ENCODE data around the gene ZNF546. TPM values are rescaled to one million over a fixed set of nuclear protein-coding genes. Genes with fewer than 3 reads are reported as not detected.
A peak's percentile ranks its signal among the peaks of the same experiment; 100 is the strongest.

Gene ZNF546
- total RNA-seq, 4 donors from 2014 or later = 4.2 to 13.3 (median 9.0) TPM

- WGBS, 2 donors = 95 to 97% methylated on average over 15 of the region's 15 CpGs
- DNase-seq (ENCODE audit: low spot score in 2 of 2) = no peak
- no peak overlapping the region for H3K4me3 ChIP-seq
- peaks cover 4 to 35% (median 15%) of the 10 kb centered on the region in 4 donors for H3K4me1 ChIP-seq
- no peak overlapping the region for H3K27ac ChIP-seq
- H3K27me3 ChIP-seq = no peaks in the 10 kb centered on the region
- no peaks in the 10 kb centered on the region for H3K9me3 ChIP-seq
- peaks cover 0 to 18% (median 8%) of the 10 kb centered on the region in 3 donors for H3K36me3 ChIP-seq
- TF ChIP-seq POLR2A (IDR thresholded peaks at IDR 0.05) (no peak), EP300 (IDR thresholded peaks at IDR 0.05) (no peak), CTCF (IDR thresholded peaks at IDR 0.05) (no peak)
These were observed 28.1 kb upstream of the ZNF546 start for GRCh38 chr19:39968789-39969188.

- 74 to 84% methylated on average over 6 of the region's 6 CpGs for WGBS, 2 donors
- no peaks in the 10 kb centered on the region for H3K27me3 ChIP-seq
- peaks cover 4 to 35% (median 15%) of the 10 kb centered on the region in 4 donors for H3K4me1 ChIP-seq
- TF ChIP-seq EP300 (IDR thresholded peaks at IDR 0.05) (no peak), POLR2A (IDR thresholded peaks at IDR 0.05) (no peak), CTCF (IDR thresholded peaks at IDR 0.05) (no peak)
- DNase-seq (ENCODE audit: low spot score in 2 of 2) = no peak
- peaks cover 0 to 23% (median 12%) of the 10 kb centered on the region in 3 donors for H3K36me3 ChIP-seq
- no peaks in the 10 kb centered on the region for H3K9me3 ChIP-seq
- no peak overlapping the region for H3K4me3 ChIP-seq
- H3K27ac ChIP-seq = no peak overlapping the region
These were observed 27.6 kb upstream of the ZNF546 start for GRCh38 chr19:39969266-39969665.

GRCh38 chr19:39969681-39970424 is 27.0 kb upstream of the ZNF546 start:
- TF ChIP-seq CTCF (IDR thresholded peaks at IDR 0.05) = no peak
- no peak for TF ChIP-seq EP300 (IDR thresholded peaks at IDR 0.05)
- no peak for TF ChIP-seq POLR2A (IDR thresholded peaks at IDR 0.05)
- 75% methylated on average over 13 of the region's 13 CpGs for WGBS, 2 donors
- H3K27ac ChIP-seq = peak overlapping the region in 3 of 4 donors; percentile 88 to 96 (median 94)
- H3K4me1 ChIP-seq = peaks cover 4 to 35% (median 15%) of the 10 kb centered on the region in 4 donors
- peak overlapping the region; percentile 69 to 83 (median 79) for H3K4me3 ChIP-seq
- H3K27me3 ChIP-seq = no peaks in the 10 kb centered on the region
- DNase-seq (ENCODE audit: low spot score in 2 of 2) = no peak
- H3K9me3 ChIP-seq = no peaks in the 10 kb centered on the region
- H3K36me3 ChIP-seq = peaks cover 0 to 29% (median 18%) of the 10 kb centered on the region in 3 donors

GRCh38 chr19:39970425-39970674 is 26.5 kb upstream of the ZNF546 start:
- TF ChIP-seq EP300 (IDR thresholded peaks at IDR 0.05) = no peak
- TF ChIP-seq POLR2A (IDR thresholded peaks at IDR 0.05) = no peak
- TF ChIP-seq CTCF (IDR thresholded peaks at IDR 0.05) = no peak

GRCh38 chr19:39970675-39971379 is 26.0 kb upstream of the ZNF546 start, which contains the start of gene PSMC4:
TSS of gene PSMC4 (plus strand) at chr19:39971165. CDS start at chr19:39971203, 38 bp downstream.
- Histone ChIP-seq H3K4me1 (peaks cover 4 to 35% (median 15%) of the 10 kb centered on the region in 4 donors), H3K27ac (peak within 1 kb of the TSS; percentile 70 to 96 (median 91)), H3K4me3 (peak within 1 kb of the TSS; percentile 69 to 83 (median 79)), H3K36me3 (peaks cover 2 to 39% (median 18%) of the 10 kb centered on the region in 3 donors), H3K27me3 (no peaks in the 10 kb centered on the region), H3K9me3 (no peaks in the 10 kb centered on the region)
- TF ChIP-seq EP300 (IDR thresholded peaks at IDR 0.05) (peak; percentile 96 to 97), POLR2A (IDR thresholded peaks at IDR 0.05) (peak; percentile 46 to 87), CTCF (IDR thresholded peaks at IDR 0.05) (peak; percentile 56 to 92 (median 81))
- WGBS, 2 donors = 1% methylated on average over 30 to 47 of the region's 47 CpGs
- DNase-seq (ENCODE audit: low spot score in 2 of 2) = peak; percentile 93

More at GRCh38 chr19:39970425-39970674, 26.5 kb upstream of the ZNF546 start:
- peak overlapping the region; percentile 70 to 96 (median 91) for H3K27ac ChIP-seq
- no peaks in the 10 kb centered on the region for H3K9me3 ChIP-seq
- peak overlapping the region; percentile 69 to 83 (median 79) for H3K4me3 ChIP-seq
- peaks cover 4 to 35% (median 15%) of the 10 kb centered on the region in 4 donors for H3K4me1 ChIP-seq
- peaks cover 0 to 34% (median 18%) of the 10 kb centered on the region in 3 donors for H3K36me3 ChIP-seq
- 7 to 8% methylated on average over 11 of the region's 11 CpGs for WGBS, 2 donors
- H3K27me3 ChIP-seq = no peaks in the 10 kb centered on the region
- no peak for DNase-seq (ENCODE audit: low spot score in 2 of 2)

All from tibial nerve (tissue), 4 donors.